Activated CD4-positive, alpha-beta T cell treated with anti-CD3 and anti-CD28 coated beads, Interleukin-2, Interleukin-4, amounts not matched to agents 100 ng/mL and 50 ng/mL, durations not matched to agents 16 hours and 8 hours (primary cell): ENCODE measurements around the gene METTL27.
"Not testable (repeated sequence)": the region's sequence is repeated elsewhere in the genome, so short reads cannot be mapped to it uniquely, and the experiment has no call there.

Experiments used
- DNase-seq: peaks from one replicate; pipeline ENCODE4 v3.0.0-alpha.2; 2020; ENCODE audit warnings: low spot score

The METTL27 gene

GRCh38 chr7:73820013-73820412 is 22.3 kb downstream of the METTL27 start:
- no peak for DNase-seq

- no peak for DNase-seq
Observed at GRCh38 chr7:73817121-73817520, 25.2 kb downstream of the METTL27 start.

- DNase-seq, result no peak
Observed at GRCh38 chr7:73815436-73815835, 26.9 kb downstream of the METTL27 start.

GRCh38 chr7:73812996-73813395 is 29.3 kb downstream of the METTL27 start:
- DNase-seq, result no peak

GRCh38 chr7:73811760-73812168 is 30.6 kb downstream of the METTL27 start:
- peak; percentile 51 for DNase-seq

GRCh38 chr7:73810998-73811360 is 31.3 kb downstream of the METTL27 start:
- DNase-seq, result no peak

- DNase-seq, result no peak
Observed at GRCh38 chr7:73809467-73809951, 32.8 kb downstream of the METTL27 start.

- no peak for DNase-seq
Observed at GRCh38 chr7:73802459-73802858, 39.9 kb downstream of the METTL27 start.

- no peak for DNase-seq
Observed at GRCh38 chr7:73801577-73801976, 40.7 kb downstream of the METTL27 start.

GRCh38 chr7:73799282-73800141 is 42.8 kb downstream of the METTL27 start:
- no peak for DNase-seq

GRCh38 chr7:73797176-73797575 is 45.1 kb downstream of the METTL27 start:
- DNase-seq, result not testable (repeated sequence)

GRCh38 chr7:73796656-73797055 is 45.7 kb downstream of the METTL27 start:
- DNase-seq, result not testable (repeated sequence)

- not testable (repeated sequence) for DNase-seq
Observed at GRCh38 chr7:73795188-73795587, 47.1 kb downstream of the METTL27 start.

- DNase-seq, result not testable (repeated sequence)
Observed at GRCh38 chr7:73791170-73791690, 51.1 kb downstream of the METTL27 start.

- DNase-seq, result no peak
Observed at GRCh38 chr7:73789051-73789450, 53.3 kb downstream of the METTL27 start.

- DNase-seq, result not testable (repeated sequence)
Observed at GRCh38 chr7:73787786-73788048, 54.6 kb downstream of the METTL27 start.

- DNase-seq, result no peak
Observed at GRCh38 chr7:73786588-73786987, 55.7 kb downstream of the METTL27 start.
